IPS DF 19.7 (cell line): ENCODE measurements around the gene IL31.

Experiments
- DNase-seq: peaks from one replicate; pipeline ENCODE4 v3.0.0-alpha.2; 2013; ENCODE audit warnings: low read depth, low spot score

IL31 gene

DNA sequence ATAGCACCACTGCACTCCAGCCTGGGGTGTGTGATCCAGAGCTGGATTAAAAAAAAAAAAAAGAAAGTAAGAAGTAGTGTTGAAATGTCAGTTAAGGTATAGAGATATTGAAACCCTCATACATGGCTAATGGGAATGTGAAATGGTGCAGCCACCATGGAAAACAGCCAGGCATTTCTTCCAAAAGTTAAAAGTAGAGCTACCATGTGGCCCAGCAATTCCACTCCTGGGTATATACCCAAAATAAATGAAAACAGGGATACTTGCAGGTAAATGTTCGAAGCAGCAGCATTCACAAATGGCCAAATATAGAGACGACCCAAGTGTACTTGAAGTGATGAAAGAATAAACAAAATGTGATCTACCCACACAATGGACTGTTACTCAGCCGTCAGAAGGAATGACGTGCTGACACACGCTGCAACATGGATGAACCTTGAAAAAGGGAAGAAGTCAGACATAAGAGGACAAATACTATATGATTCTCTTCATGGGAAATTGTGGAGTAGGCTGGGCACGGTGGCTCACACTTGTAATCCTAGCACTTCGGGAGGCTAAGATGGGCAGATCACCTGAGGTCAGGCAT lies 15.2 kb downstream of the IL31 start:
- no peak for DNase-seq

DNA sequence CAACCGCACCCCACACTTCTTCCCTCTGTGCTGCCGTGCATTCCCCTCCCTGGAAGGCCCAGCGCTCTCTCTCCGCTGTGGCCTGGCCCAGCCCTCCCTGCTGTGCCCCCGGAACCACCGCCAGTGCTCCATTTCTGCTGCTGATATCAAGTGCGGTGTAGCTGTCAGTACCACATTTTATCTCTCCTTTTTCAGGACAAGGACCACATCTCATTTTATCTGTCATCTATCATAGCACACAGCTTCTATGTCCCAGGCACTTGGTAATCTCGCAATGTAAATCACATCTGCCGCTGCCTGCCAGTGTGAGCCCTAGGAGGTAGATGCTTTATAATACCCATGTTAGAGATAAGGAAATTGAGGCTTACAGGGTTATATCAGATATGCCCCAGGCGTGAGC lies 18.3 kb downstream of the IL31 start:
- DNase-seq, result no peak

DNA sequence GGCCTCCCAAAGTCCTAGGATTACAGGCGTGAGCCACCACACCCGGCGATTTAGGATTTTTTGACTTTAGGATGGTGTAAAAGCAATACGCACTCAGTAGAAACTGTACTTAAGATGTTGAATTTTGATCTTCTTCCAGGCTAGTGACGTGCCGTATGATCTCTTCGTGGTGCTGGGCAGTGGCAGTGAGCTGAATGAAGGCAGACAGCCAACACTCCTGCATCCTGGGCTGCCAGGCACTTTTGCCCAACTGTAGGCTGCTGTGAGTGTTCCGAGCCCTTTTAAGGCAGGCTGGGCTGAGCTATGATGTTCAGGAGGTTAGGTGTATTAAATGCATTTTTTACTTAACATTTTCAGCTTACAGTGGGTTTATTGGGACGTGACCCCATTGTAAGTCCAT lies 21.3 kb downstream of the IL31 start:
- DNase-seq, result no peak

DNA sequence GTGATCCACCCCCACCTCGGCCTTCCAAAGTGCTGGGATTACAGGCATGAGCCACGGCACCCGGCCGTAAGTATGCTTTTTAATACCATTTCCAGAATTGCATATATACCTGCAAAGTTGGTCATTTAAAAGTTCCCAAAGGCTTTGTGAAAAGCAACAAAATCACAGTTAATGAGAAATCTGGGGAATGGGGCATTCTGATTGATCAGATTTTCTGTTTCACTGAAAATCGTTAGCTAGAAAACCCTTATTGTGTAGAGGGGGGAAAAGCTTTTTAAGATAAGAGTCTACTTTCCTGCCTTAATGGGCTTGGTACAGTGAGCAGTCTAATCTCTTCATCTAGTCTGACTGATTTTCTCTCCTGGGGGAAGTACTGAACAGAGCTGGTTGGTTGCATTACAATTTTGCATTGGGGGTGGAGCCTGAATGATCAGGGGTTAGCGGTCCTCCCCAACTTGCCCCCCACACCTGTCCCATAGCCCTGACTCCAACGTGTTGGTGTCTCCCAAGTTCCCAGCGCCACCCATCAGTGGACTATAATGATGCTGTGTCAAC lies 23.8 kb downstream of the IL31 start:
- no peak for DNase-seq

DNA sequence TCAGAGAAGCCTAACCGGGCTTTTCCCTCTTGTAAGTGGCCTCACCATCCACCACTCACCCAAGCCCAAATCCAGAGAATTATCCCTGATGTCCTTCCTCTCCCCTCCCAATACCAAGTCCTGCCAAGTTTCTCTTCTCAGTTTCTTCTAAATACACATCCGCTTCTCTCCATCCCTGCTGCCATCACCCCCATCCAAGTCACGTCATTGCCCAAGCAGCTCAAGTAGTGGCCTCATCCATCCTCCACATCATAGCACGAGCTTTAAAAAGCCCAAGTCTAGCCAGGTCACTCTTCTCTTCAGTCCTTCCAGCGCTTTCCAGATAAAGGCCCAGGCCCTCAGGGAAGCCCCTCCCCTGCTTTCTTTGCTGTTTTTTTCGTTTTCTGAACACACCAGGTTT lies 25.4 kb downstream of the IL31 start:
- DNase-seq, result no peak

DNA sequence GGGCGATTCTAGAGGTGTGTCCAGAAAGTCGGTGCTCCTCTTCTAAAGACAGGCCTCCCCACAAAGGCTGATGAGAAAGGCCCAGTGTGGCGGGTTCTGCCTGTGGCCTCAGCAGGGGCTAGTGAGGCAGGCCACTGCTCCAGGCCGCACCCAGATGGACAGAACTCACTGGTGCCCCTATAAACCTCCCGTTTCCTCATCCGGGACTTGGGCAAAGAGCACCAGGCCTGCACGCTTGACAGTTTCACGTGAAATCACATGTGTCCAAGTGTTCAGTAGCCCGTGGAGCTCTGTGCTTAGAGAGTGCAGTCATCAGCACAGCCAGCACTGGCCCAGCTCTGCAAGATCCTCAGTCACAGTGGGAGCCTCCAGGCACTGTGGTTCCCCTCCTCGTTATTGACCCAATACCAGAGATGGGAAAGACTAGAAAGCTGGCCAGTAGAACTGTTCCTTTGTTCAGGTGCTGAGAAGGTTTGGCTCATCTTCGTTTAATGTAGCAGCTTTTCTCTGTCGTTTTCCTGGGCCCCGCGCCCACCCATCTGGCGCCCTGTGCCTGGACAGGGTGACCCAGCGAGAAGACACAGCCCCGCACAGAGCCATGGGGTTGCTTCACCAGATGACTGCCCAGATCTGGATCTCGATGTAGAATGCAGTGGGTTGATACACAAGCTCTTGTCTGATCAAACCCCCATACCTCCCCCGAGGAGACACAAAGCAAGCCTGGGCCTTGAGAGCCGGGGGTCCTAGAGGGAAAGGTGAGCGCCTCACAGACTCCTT lies 26.3 kb downstream of the IL31 start:
- DNase-seq, result no peak

DNA sequence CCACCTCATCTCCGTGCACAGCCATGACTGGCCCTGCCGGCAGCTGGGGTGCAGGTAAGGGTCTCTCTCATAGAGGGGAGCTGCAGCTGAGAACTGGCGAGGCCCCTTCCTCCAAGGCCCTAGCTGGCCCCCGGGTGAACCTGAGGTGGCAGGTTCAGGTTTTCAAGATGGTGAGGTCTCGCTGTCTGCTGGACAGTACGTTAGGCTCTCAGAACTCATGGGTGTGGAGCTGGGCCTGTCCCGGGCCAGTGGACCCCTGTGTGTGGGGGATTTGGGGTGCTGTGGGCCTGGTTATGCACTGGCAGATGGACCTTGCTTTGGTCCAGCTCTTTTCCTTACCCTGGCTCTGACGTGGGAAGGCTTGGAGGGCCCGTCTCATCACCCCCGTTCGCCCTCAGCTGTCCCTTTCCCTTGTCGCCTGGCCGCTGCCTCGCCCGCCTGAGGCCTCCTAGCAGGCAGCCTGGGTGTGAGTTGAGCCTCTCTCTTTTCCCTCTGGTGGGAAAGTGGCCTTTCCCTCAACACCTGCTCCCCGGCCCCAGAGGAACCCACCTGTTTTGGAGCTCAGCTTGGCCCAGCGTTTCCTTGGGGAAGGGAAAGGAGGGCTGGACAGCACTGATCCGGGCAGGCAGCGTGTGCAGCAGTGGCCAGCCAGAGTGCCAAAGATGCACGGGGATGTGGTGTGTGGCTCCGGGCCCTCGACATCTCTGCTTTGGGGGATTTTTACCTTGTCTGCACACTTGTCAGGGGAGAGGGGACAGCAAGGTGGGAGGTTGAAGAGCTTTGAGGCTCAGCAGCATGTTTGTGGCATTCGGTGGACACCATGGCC lies 28.3 kb downstream of the IL31 start:
- no peak for DNase-seq

DNA sequence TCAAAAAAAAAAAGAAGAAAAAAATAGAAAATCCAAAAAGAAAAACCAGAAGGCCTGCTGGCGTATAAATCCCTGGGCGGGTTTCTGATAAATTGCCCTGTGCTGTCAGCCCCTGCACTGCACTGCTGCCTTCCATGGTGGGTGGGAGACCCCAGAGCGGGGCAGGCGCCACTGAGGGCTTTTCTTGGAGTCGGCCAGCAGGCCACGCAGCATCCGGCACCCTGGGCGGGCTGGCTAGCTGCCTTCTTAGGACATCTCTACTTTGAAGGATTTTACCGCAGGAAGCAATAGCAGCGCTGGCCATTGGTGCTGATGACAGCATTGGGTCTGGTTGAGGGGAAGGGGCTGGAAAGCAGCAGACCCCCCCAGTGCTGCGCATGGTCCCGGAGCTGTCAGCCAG lies 29.1 kb downstream of the IL31 start:
- DNase-seq, result no peak

DNA sequence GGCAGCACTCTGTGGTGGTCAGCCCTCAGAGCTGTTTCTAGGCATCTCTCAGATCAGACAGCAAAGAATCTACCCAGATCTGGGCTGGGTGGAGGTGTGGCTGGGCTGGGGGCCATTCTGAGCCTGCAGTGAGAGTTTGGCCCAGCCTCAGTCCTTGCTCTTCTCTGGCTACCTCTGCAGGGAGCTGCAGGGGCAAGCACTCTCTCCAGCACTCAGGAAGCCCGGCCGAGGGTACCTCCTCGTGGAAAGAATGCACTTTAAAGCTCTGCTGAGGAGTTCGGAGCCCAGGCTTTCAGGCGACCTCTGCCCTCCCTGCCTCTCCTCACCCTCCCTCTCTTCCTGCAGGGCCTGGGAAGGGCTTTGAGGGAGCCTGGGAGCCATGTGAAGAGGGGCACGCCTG lies 31.2 kb downstream of the IL31 start:
- DNase-seq, result no peak

DNA sequence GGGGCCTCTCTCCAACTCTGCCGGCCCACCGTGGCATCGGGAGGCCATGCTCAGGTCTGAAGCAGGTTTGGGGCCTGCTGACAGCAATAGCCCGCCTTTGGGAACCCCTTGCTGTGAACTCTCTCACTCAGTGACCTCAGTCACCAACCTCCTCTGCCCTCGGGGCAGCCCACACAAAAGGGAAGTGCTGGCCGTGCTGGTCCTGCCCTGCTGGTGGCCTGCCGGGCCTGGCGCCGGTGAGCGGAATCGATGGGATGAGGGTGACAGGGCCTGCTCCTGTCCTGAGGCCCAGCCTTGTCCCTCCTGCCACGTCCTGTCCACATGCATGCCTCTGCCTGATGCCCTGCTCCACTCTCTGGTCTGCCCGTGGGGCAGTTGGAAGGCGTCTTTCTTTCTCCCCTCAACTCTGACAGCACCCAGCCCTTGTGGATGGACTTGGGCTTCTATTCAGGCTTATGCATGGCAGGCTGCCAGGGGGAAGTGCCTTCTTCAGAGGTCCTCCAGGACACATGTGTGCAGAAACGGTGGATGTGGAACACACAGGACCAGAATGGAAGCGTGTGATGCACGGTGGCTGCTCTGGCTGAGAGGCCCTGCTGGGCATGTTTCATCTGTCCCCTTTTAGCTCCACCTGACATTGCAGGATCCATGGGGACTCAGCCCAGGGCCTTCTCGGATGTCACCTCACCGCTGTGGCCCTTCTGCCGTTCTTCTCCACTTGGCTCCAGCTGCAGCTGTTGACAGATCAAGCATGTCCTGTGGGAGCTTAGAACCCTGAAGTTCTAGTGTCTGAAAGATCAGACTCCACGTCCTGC lies 31.9 kb downstream of the IL31 start:
- no peak for DNase-seq

DNA sequence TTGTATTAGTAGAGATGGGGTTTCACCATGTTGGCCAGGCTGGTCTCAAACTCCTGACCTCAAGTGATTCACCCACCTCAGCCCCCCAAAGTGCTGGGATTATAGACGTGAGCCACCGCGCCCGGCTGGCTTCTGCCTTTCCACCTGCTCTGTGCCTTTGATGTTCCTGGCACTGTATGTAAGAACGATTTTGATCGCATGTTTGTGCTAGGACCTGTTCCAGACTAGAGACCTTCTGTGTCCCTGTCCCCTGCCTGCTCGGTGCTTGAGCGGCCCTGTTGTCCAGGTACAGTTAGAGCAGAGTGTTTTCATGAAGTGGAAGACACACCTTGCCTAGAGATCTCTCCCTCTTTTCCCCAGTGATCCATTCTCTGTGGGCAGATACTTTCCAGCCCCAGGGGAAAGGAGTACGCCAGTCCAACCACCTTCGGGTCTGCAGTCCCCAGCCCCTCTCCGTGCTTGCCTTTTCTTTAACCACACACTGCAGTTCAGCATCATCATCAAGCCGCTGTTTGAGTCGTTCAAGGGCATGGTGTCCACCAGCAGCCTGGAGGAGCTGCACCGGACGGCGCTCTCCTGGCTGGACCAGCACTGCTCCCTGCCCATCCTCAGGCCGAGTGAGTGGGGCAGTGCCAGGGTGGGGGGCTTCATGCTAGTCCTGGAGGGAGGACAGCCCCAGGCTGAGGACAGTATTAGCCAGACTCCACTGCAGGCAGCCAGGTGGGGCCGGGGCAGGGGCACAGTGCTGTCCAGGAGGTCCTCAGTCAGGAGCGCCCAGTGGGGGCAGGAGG lies 33.4 kb downstream of the IL31 start:
- DNase-seq, result no peak

DNA sequence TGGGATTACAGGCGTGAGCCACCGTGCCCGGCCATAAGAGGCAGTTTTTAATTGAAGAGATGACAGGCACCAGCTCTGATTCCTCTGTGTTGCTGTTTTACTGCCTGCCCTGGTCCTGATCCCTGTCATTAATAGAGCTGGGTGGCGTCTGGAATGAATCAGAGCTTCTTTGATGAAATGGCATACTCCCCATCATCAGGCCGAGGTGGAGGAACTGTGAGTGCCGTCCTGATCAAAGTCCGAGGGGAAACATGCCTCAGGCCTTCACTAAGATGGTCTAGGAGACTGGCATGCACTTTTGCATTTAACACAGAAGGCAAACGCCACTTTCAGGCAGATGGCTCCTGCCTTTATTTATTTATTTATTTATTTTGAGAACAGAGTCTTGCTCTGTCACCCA lies 34.1 kb downstream of the IL31 start:
- no peak for DNase-seq

DNA sequence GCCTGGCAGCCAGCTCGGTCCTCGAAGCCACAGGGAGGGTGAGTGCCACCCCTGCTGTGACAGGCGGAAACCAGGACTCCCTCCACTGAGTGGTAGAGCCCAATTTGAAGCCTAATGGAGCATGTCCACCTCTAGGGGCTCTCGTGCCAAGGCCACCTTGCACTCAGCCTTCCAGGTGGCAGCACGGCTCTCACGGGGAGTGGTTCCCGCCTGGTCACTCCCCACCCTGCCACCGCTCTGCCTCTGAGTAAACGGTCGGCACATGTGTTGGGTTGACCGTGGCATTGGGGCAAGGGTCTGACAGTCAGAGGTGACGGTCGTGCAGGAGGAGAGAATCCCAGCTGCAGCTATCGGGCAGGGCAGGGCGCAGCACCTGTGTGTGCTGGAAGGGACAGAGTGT lies 34.8 kb downstream of the IL31 start:
- DNase-seq, result no peak

DNA sequence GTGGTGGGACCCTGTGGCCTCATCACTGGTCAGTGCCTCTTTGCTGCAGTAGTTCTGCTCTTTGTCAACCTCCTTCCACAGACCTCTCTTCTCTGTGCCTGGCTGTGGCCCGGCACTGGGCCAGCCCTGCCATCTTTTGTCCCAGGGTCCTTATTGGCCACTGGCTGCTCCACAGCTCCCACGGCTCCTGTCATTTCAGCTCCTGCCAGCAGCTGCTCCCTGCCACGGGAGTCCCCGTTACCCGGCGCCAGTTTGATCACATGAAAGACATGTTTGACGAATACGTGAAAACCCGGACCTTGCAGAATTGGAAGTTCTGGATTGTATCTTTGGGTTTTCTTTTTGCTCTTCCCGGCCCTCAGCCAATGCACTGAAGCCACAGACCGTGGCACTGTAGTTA lies 35.4 kb downstream of the IL31 start:
- no peak for DNase-seq

DNA sequence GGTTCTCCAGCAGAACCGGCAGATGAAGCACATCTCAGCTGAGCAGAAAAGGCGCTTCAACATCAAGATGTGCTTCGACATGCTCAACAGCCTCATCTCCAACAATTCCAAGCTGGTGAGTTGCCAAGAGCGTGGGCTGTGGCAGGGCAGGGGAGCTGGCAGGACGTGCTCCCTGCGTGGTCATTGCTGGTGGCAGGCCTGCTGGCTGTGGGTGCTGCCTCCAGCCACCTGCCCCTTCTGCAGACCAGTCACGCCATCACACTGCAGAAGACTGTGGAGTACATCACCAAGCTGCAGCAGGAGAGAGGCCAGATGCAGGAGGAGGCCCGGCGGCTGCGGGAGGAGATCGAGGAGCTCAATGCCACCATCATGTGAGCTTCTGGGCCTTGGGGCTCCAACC lies 35.8 kb downstream of the IL31 start:
- DNase-seq, result no peak

DNA sequence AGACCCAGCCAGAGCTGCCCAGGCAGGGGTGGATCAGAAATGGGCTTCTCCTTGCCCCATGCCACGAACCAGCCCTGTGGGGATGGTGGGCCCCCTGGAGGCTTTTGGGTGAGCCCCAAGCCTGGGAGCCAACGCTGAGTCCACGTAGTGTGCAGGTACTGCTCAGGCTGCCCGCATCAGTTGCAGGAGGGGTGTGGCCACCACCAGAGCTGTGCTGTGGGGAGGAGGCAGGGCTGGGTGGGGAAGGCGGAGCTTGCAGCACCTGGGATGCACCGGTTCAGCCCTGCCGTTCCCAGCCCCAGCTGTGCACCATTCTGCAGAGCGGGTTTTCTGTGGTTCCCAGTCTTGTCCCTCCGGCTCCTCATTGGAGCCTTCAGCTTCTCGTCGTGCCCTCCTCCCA lies 36.3 kb downstream of the IL31 start:
- no peak for DNase-seq

DNA sequence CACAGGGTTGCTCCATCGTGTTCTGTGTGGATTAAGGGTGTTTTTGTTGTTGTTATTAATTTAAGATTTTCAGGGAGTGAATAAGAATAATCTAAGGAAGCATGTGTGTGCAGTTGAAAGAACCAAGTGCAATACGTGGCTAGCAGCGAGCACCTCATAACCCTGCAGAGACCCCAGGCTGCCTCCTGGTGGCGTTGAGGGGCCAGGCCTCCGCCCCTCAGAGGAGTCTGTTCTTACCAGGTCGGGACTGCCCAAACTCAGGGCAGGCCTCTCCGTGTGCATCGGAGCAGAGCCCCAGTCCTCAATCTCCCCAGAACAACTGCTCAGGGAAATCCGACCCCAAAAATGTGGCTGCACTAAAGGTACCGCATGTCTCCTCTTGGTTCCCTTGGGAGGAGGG lies 36.8 kb downstream of the IL31 start:
- DNase-seq, result no peak

DNA sequence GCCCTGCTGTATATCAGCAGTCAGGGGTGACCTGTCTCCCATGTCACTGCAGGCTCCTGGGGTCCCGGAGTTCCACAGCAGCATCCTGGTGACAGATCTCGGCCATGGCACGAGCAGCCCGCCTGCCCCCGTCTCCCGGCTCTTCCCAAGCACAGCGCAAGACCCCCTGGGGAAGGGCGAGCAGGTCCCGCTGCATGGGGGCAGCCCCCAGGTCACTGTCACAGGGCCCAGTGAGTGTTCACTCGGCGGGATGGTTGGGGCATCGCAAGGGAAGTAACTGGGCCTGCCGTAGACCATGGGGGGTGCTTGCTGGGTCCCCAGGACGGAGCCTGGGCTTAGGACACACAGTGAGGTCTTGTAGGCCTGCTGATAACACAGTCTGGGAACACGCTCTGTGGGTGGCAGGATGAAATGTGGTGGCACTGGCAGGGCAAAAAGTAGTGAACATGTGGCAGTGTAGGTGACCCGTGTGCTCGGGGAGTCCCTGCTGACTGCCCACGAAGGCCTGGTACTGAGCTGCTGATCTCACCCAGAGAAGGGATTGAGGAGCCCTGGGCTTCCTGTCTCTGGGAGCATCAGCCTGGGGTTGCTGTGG lies 38.5 kb downstream of the IL31 start:
- DNase-seq, result no peak

DNA sequence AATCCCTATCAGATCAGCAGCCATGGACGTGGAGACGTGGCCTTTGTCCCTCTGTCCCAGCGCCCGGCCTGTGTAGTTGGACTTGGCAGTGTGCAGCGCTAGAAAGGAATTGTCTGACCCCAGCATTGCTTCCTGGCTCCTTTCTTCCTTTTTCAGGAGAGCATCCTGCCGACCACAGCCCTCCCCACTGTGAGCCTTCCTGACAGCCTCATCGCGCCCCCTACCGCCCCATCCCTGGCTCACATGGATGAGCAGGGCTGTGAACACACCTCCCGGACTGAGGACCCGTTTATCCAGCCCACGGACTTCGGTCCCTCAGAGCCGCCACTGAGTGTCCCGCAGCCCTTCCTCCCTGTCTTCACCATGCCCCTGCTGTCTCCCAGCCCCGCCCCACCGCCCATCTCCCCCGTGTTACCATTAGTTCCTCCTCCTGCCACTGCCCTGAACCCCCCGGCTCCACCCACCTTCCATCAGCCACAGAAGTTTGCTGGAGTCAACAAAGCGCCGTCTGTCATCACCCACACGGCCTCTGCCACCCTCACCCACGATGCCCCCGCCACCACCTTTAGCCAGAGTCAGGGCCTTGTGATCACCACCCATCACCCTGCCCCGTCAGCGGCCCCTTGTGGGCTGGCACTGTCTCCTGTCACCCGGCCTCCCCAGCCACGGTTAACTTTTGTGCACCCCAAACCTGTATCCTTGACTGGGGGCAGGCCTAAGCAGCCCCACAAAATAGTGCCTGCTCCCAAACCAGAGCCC lies 40.6 kb downstream of the IL31 start:
- no peak for DNase-seq

DNA sequence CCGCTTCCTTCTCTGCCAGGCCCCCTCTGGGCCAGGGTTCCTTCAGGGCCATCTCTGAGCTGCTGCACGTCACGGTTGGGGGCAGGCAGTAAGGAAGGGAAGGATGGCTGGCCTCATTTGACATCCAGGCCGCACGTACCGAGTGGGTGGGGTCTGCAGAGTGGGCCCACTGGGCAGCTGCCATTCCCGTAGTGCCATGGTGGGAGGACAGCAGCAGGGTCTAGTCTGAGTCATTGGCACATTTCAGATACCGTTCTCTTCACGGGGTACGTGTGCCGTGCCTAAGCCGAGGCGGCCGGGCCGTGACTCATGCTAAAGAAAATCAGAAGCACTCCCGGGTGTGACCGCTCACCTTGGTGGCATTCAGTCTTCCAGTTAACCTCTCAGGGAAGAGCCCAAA lies 43.9 kb downstream of the IL31 start:
- no peak for DNase-seq
